Retinal pigment epithelial cell (primary cell): Measurements from ENCODE around the gene LYZL1.
"Not testable (repeated sequence)": the region's sequence is repeated elsewhere in the genome, so short reads cannot be mapped to it uniquely, and the experiment has no call there.

Experiments used
- DNase-seq: peaks from one replicate; pipeline ENCODE4 v3.0.0-alpha.2; 2010; ENCODE audit warnings: low read depth
- H3K4me3 ChIP-seq: 2 replicates; pipeline ENCODE4 v1.5.1; 2011; ENCODE audit warnings: mild to moderate bottlenecking, low read length, control low read depth, moderate library complexity
- TF ChIP-seq, protein P1 (sequence below): conservative IDR thresholded peaks from 2 replicates; pipeline ENCODE4 v1.5.1; 2011; ENCODE audit warnings: low read depth, low read length, control low read depth, inconsistent platforms

The LYZL1 gene

DNA sequence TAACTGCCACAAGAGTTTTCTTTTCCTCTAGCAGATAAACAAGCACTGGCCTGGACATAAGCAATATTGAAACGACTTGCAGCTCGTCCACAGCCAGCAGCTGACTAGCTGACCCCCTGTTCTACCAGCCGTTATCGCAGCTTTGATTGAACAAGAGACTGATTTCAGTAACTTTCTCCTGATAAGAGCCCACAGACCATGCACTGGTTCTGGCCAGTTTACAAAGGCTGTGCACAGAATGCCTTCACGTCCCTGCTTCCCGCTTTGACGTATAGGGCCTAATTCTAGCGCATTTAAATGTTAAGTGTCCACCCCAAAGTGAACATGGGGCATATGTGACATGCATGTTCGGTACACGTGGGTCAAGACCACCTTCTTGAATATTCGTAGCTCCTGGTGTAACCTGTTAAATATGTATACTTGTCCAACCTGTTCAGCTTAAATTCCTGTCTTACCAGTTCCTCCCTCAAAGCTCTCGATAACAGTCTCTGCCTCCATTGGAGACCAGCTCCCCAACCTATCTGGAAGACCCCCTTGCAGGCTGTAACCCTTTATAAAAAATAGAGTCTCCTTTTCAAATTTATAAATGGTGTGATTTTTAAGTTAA lies 69.2 kb downstream of the LYZL1 start:
- TF ChIP-seq, protein P1, sequence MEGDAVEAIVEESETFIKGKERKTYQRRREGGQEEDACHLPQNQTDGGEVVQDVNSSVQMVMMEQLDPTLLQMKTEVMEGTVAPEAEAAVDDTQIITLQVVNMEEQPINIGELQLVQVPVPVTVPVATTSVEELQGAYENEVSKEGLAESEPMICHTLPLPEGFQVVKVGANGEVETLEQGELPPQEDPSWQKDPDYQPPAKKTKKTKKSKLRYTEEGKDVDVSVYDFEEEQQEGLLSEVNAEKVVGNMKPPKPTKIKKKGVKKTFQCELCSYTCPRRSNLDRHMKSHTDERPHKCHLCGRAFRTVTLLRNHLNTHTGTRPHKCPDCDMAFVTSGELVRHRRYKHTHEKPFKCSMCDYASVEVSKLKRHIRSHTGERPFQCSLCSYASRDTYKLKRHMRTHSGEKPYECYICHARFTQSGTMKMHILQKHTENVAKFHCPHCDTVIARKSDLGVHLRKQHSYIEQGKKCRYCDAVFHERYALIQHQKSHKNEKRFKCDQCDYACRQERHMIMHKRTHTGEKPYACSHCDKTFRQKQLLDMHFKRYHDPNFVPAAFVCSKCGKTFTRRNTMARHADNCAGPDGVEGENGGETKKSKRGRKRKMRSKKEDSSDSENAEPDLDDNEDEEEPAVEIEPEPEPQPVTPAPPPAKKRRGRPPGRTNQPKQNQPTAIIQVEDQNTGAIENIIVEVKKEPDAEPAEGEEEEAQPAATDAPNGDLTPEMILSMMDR = no peak
- no peak for DNase-seq
- no peak overlapping the region for H3K4me3 ChIP-seq

DNA sequence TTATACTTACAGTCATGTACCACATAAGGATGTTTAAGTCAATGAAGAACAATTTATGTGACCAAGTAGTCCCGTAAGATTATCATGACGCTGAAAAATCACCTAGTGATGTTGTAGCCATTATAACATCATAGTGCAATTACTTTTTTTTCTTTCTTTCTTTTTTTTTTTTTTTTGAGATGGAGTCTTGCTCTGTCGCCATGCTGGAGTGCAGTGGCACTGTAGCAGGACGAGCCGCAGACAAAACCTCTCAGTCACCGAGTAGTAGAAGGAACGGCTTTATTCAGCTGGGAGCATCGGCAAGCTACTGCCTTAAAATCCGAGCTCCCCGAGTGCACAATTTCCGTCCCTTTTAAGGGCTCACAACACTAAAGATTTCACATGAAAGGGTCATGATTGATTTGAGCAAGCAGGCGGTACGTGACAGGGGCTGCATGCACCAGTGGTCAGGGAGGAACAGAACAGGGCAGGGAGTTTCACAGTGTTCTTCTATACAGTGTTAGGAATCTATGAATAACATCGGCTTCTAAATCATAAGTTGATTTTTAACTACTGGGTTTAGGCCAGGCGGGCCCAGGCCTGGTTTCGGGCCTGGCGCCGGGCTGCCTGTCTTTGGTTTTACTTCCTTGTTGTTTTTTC lies 71.5 kb downstream of the LYZL1 start:
- H3K4me3 ChIP-seq, DNase-seq: not testable (repeated sequence)
